Measurements from ENCODE around the gene MAPKAPK2. TPM values are rescaled to one million over a fixed set of nuclear protein-coding genes. Genes with fewer than 3 reads are reported as not detected.

Gene MAPKAPK2
- polyA plus RNA-seq, 1 donor (not counting 4 experiments of a cell fraction or from before 2014, with no cell fraction given), result 41.5 TPM

DNA sequence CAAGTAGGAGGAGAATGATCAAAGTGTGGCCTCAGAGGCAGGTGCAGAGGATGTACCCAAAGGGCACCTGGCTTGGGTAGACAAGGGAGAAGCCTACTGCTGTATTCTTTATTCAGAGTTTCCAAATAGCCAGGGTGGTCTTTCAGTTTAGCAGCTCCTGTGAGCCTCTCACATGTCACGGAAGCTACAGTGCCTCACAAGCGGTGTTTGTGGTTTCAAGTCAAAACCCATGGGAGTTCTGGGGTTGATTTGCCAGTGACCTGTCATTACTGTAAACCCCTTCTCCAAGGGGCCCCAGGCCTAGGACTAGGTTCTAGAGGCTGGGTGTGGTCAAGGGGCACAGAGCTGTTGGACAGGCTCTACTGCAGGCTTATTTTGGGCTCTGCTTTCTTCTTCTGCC, 97.7 kb downstream of the MAPKAPK2 start:
- Histone ChIP-seq H3K9ac (ENCODE audit: control insufficient read depth, extremely low read depth, insufficient read depth, low read length) (no peak overlapping the region), H3K27ac (ENCODE audit: control insufficient read depth, insufficient read depth, low read length) (no peak overlapping the region), H3K27me3 (ENCODE audit: control insufficient read depth, extremely low read depth, insufficient read depth, low read length) (no peaks in the 10 kb centered on the region), H3K4me1 (ENCODE audit: control insufficient read depth, extremely low read depth, insufficient read depth, low read length) (no peaks in the 10 kb centered on the region), H4K20me1 (ENCODE audit: control insufficient read depth, extremely low read depth, insufficient read depth, low read length) (no peaks in the 10 kb centered on the region), H3K4me3 (ENCODE audit: control insufficient read depth in 2 of 3, extremely low read depth in 1 of 3, insufficient read depth in 2 of 3, low read depth in 1 of 3, low read length in 3 of 3) (no peak overlapping the region), H3K9me3 (ENCODE audit: control insufficient read depth, low read depth, low read length) (no peaks in the 10 kb centered on the region), H3K36me3 (ENCODE audit: control insufficient read depth in 2 of 2, extremely low read depth in 1 of 2, insufficient read depth in 2 of 2, low read length in 2 of 2) (no peaks in the 10 kb centered on the region), H3K9me1 (ENCODE audit: control insufficient read depth, extremely low read depth, insufficient read depth, low read length) (no peaks in the 10 kb centered on the region), H3K79me2 (ENCODE audit: control insufficient read depth, insufficient read depth, low read length) (no peaks in the 10 kb centered on the region), H2AFZ (ENCODE audit: control insufficient read depth, low read length) (no peak overlapping the region), H3K4me2 (ENCODE audit: control insufficient read depth, extremely low read depth, insufficient read depth, low read depth, low read length) (no peak overlapping the region)
- DNase-seq (ENCODE audit: low read depth, low spot score) (no peak), FAIRE-seq (no peak)
- dilution Hi-C loops (cut with MboI; ENCODE audit: extremely low pct_ligation_motif_present, low sequenced_read_pairs), result no loop called here
- no peak for TF ChIP-seq EZH2 (IDR thresholded peaks at IDR 0.05; ENCODE audit: low read length)
- TF ChIP-seq, protein P1, sequence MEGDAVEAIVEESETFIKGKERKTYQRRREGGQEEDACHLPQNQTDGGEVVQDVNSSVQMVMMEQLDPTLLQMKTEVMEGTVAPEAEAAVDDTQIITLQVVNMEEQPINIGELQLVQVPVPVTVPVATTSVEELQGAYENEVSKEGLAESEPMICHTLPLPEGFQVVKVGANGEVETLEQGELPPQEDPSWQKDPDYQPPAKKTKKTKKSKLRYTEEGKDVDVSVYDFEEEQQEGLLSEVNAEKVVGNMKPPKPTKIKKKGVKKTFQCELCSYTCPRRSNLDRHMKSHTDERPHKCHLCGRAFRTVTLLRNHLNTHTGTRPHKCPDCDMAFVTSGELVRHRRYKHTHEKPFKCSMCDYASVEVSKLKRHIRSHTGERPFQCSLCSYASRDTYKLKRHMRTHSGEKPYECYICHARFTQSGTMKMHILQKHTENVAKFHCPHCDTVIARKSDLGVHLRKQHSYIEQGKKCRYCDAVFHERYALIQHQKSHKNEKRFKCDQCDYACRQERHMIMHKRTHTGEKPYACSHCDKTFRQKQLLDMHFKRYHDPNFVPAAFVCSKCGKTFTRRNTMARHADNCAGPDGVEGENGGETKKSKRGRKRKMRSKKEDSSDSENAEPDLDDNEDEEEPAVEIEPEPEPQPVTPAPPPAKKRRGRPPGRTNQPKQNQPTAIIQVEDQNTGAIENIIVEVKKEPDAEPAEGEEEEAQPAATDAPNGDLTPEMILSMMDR (optimal IDR thresholded peaks at IDR 0.05 in 1 of 3, IDR thresholded peaks at IDR 0.05 in 1 of 3, conservative IDR thresholded peaks at IDR 0.05 in 1 of 3; ENCODE audit: extremely low read depth in 1 of 3, insufficient read depth in 2 of 3, low read length in 3 of 3), result no peak

DNA sequence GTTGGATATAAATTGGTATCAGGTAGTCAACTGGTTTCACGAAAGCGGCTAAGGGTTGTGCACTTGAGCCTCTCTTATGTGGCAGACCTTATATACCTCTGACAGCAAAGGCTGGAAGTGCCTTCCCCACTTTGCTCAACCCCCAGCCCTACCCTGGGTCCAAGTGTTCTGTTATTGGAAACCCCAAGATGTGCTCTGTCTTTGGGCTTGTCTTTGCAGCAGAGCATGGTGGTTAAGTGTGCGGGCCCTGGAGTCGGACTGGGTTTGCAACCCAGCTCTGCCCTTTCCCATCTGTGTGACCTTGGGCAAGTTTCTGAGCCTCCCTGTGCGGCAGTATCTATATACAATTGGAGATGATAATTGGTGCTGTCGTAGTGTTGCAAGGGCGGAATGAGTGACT, 98.8 kb downstream of the MAPKAPK2 start:
- H3K4me1 ChIP-seq (ENCODE audit: control insufficient read depth, extremely low read depth, insufficient read depth, low read length), result no peaks in the 10 kb centered on the region
- H3K9ac ChIP-seq (ENCODE audit: control insufficient read depth, extremely low read depth, insufficient read depth, low read length), result no peak overlapping the region
- TF ChIP-seq EZH2 (IDR thresholded peaks at IDR 0.05; ENCODE audit: low read length), result no peak
- TF ChIP-seq, protein P1 (optimal IDR thresholded peaks at IDR 0.05 in 1 of 3, IDR thresholded peaks at IDR 0.05 in 1 of 3, conservative IDR thresholded peaks at IDR 0.05 in 1 of 3; ENCODE audit: extremely low read depth in 1 of 3, insufficient read depth in 2 of 3, low read length in 3 of 3), result no peak
- no peak overlapping the region for H3K27ac ChIP-seq (ENCODE audit: control insufficient read depth, insufficient read depth, low read length)
- H3K27me3 ChIP-seq (ENCODE audit: control insufficient read depth, extremely low read depth, insufficient read depth, low read length), result no peaks in the 10 kb centered on the region
- H3K9me3 ChIP-seq (ENCODE audit: control insufficient read depth, low read depth, low read length), result no peaks in the 10 kb centered on the region
- H3K36me3 ChIP-seq (ENCODE audit: control insufficient read depth in 2 of 2, extremely low read depth in 1 of 2, insufficient read depth in 2 of 2, low read length in 2 of 2), result no peaks in the 10 kb centered on the region
- DNase-seq (ENCODE audit: low read depth, low spot score) (no peak), FAIRE-seq (no peak)
- no peak overlapping the region for H3K4me3 ChIP-seq (ENCODE audit: control insufficient read depth in 2 of 3, extremely low read depth in 1 of 3, insufficient read depth in 2 of 3, low read depth in 1 of 3, low read length in 3 of 3)
- dilution Hi-C loops (cut with MboI; ENCODE audit: extremely low pct_ligation_motif_present, low sequenced_read_pairs), result no loop called here
- H2AFZ ChIP-seq (ENCODE audit: control insufficient read depth, low read length), result no peak overlapping the region
- no peak overlapping the region for H3K4me2 ChIP-seq (ENCODE audit: control insufficient read depth, extremely low read depth, insufficient read depth, low read depth, low read length)
- no peaks in the 10 kb centered on the region for H3K79me2 ChIP-seq (ENCODE audit: control insufficient read depth, insufficient read depth, low read length)
- H4K20me1 ChIP-seq (ENCODE audit: control insufficient read depth, extremely low read depth, insufficient read depth, low read length), result no peaks in the 10 kb centered on the region
- H3K9me1 ChIP-seq (ENCODE audit: control insufficient read depth, extremely low read depth, insufficient read depth, low read length), result no peaks in the 10 kb centered on the region

Small RNA genes within 50 kb of the gene (small RNA-seq; reads per million reads assigned to genes)
- gene RF00019 (ENCODE audit: insufficient read length in 3 of 3, low read depth in 3 of 3, low replicate concordance in 1 of 3), result 0 reads per million in 3 experiments

Other genes with a start within 250 kb of the MAPKAPK2 start
- gene IKBKE, start 214.4 kb upstream of the MAPKAPK2 start, polyA plus RNA-seq, result 8.2 to 10.5 TPM (median 8.9 TPM) in 3 replicates
- 2.1 to 2.5 TPM (median 2.4 TPM) in 3 replicates for gene RASSF5, start 177.4 kb upstream of the MAPKAPK2 start, polyA plus RNA-seq
- 59.9 to 66.4 TPM (median 60.6 TPM) in 3 replicates for gene EIF2D, start 72.4 kb upstream of the MAPKAPK2 start, polyA plus RNA-seq
- gene DYRK3, start 49.4 kb upstream of the MAPKAPK2 start, polyA plus RNA-seq, result 9.9 to 15.0 TPM (median 11.8 TPM) in 3 replicates
- not detected in 3 replicates for gene IL19, start 85.9 kb downstream of the MAPKAPK2 start, polyA plus RNA-seq
- gene IL10, start 87.6 kb downstream of the MAPKAPK2 start, polyA plus RNA-seq, result not detected in 3 replicates
- 0.67 to 5.6 TPM (median 4.7 TPM) in 3 replicates for gene IL20, start 180.7 kb downstream of the MAPKAPK2 start, polyA plus RNA-seq
- gene IL24, start 212.5 kb downstream of the MAPKAPK2 start, polyA plus RNA-seq, result 2.1 to 3.1 TPM (median 2.3 TPM) in 3 replicates
- gene FCMR, start 237.0 kb downstream of the MAPKAPK2 start, polyA plus RNA-seq, result 1.8 to 8.1 TPM (median 1.8 TPM) in 3 replicates